Activated CD4-positive, alpha-beta memory T cell treated with anti-CD3 and anti-CD28 coated beads for 36 hours (primary cell): ENCODE data around the gene CCNDBP1. TPM values are rescaled to one million over a fixed set of nuclear protein-coding genes. Genes with fewer than 3 reads are reported as not detected.

Experiments
- CTCF ChIA-PET: fragments of 350-600 bp; sonication (Branson Sonifier 250); formaldehyde crosslinking; loops from one replicate; lab custom pipeline; 2021; ENCODE audit warnings: antibody characterized with exemption, inconsistent platforms; lab: Charles Lee
- POLR2A ChIA-PET: fragments of 350-600 bp; sonication (Branson Sonifier 250); formaldehyde crosslinking; loops from one replicate; lab custom pipeline; 2021; ENCODE audit warnings: antibody characterized with exemption; lab: Charles Lee
- DNase-seq: peaks from one replicate; pipeline ENCODE4 v3.0.0-alpha.2; 2020
- H3K27ac Mint-ChIP-seq: one replicate; pipeline ENCODE4 v1.8.0; 2021; ENCODE audit warnings: mixed read lengths
- H3K27me3 Mint-ChIP-seq: one replicate; pipeline ENCODE4 v1.8.0; 2021; ENCODE audit warnings: mixed read lengths
- H3K36me3 Mint-ChIP-seq: one replicate; pipeline ENCODE4 v1.8.0; 2021; ENCODE audit warnings: mixed read lengths
- H3K4me1 Mint-ChIP-seq: one replicate; pipeline ENCODE4 v1.8.0; 2021; ENCODE audit warnings: low read depth, mixed read lengths
- H3K4me3 Mint-ChIP-seq: one replicate; pipeline ENCODE4 v1.8.0; 2021; ENCODE audit warnings: mild to moderate bottlenecking, mixed read lengths
- H3K9me3 Mint-ChIP-seq: one replicate; pipeline ENCODE4 v1.8.0; 2021; ENCODE audit warnings: mixed read lengths
- intact Hi-C: fragments of 100-400 bp; cut with micrococcal nuclease; formaldehyde crosslinking; loops from one replicate; pipeline ENCODE4 v1.15.1; 2023
- total RNA-seq, 2 experiments: library from RNA; stranded (reverse); gene quantifications; one replicate each; pipeline ENCODE4 v1.2.3, GENCODE V29; 2021

CCNDBP1 gene
- total RNA-seq, 2 experiments from 2014 or later: 79.5 to 80.6 TPM

- no peak overlapping the region for H3K27ac Mint-ChIP-seq
- ChIA-PET CTCF (interaction anchor here (1.6 kb wide), 1 partner anchor 15 kb away, joined by 4 read pairs; no protein-coding TSS in a partner anchor), POLR2A (no interaction called here)
- no peaks in the 10 kb centered on the region for H3K9me3 Mint-ChIP-seq
- DNase-seq: no peak
- H3K4me3 Mint-ChIP-seq: no peak overlapping the region
- no peaks in the 10 kb centered on the region for H3K4me1 Mint-ChIP-seq
- no peaks in the 10 kb centered on the region for H3K36me3 Mint-ChIP-seq
- intact Hi-C loops: no loop called here
- H3K27me3 Mint-ChIP-seq: peaks cover 1% of the 10 kb centered on the region
Measured at GRCh38 chr15:43210172-43210745, 25.1 kb downstream of the CCNDBP1 start.

GRCh38 chr15:43210807-43211206, 25.6 kb downstream of the CCNDBP1 start:
- CTCF ChIA-PET: interaction anchor here (1.6 kb wide), 1 partner anchor 15 kb away, joined by 4 read pairs; no protein-coding TSS in a partner anchor
- Mint-ChIP-seq H3K4me1 (no peaks in the 10 kb centered on the region), H3K27me3 (peaks cover 1% of the 10 kb centered on the region), H3K36me3 (no peaks in the 10 kb centered on the region), H3K4me3 (no peak overlapping the region), H3K27ac (no peak overlapping the region), H3K9me3 (no peaks in the 10 kb centered on the region)
- POLR2A ChIA-PET: no interaction called here
- no peak for DNase-seq
- intact Hi-C loops: no loop called here

DNA sequence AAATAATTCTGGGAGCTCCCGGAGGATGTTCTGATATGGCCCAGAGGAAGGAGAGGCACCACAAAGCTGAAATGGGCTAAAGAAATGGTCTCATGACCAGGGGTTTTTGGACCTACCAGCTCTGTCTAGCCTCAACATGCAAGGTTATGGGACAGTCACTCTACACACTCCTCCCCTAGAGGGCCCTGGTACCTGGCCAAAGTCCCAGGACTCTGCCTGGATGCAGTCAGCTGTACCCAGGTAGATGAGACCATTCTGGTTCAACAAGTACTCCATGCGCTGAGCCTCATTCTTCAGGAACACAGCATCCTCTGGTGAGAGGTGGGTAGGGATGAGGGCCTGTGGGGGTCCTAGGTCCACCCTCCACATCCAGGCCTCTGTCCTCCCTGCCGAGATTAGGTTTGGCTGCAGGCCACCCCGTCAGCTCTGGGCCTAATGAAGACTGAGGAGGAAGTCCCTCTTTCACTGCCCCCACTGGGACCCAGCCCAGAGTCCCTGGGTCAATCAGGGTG, 26.1 kb downstream of the CCNDBP1 start:
- Mint-ChIP-seq H3K36me3 (no peaks in the 10 kb centered on the region), H3K27ac (no peak overlapping the region), H3K9me3 (no peaks in the 10 kb centered on the region), H3K27me3 (peaks cover 1% of the 10 kb centered on the region), H3K4me3 (no peak overlapping the region), H3K4me1 (no peaks in the 10 kb centered on the region)
- DNase-seq: no peak
- ChIA-PET CTCF (interaction anchor here (1.2 to 3.6 kb wide), 3 partner anchors 7 to 74 kb away, joined by 3 to 13 read pairs (median 4); no protein-coding TSS in a partner anchor), POLR2A (no interaction called here)
- intact Hi-C loops: no loop called here

- peaks cover 2% of the 10 kb centered on the region for H3K9me3 Mint-ChIP-seq
- H3K4me1 Mint-ChIP-seq: no peaks in the 10 kb centered on the region
Measured at GRCh38 chr15:43212299-43212698, 27.1 kb downstream of the CCNDBP1 start.

GRCh38 chr15:43212951-43213350, 27.7 kb downstream of the CCNDBP1 start:
- DNase-seq: no peak
- CTCF ChIA-PET: interaction anchor here (1.7 to 3.6 kb wide), 3 partner anchors 9 to 73 kb away, joined by 5 to 13 read pairs (median 8); no protein-coding TSS in a partner anchor
- H3K36me3 Mint-ChIP-seq: no peaks in the 10 kb centered on the region
- H3K27ac Mint-ChIP-seq: no peak overlapping the region
- H3K9me3 Mint-ChIP-seq: peaks cover 3% of the 10 kb centered on the region
- POLR2A ChIA-PET: no interaction called here
- H3K4me1 Mint-ChIP-seq: no peaks in the 10 kb centered on the region
- peaks cover 1% of the 10 kb centered on the region for H3K27me3 Mint-ChIP-seq
- intact Hi-C loops: no loop called here
- no peak overlapping the region for H3K4me3 Mint-ChIP-seq

More at GRCh38 chr15:43212299-43212698, 27.1 kb downstream of the CCNDBP1 start:
- Mint-ChIP-seq H3K27me3 (peaks cover 1% of the 10 kb centered on the region), H3K36me3 (no peaks in the 10 kb centered on the region), H3K4me3 (no peak overlapping the region), H3K27ac (no peak overlapping the region)
- ChIA-PET CTCF (interaction anchor here (1.2 to 3.6 kb wide), 3 partner anchors 8 to 73 kb away, joined by 3 to 13 read pairs (median 5); no protein-coding TSS in a partner anchor), POLR2A (no interaction called here)
- intact Hi-C loops: no loop called here
- no peak for DNase-seq

DNA sequence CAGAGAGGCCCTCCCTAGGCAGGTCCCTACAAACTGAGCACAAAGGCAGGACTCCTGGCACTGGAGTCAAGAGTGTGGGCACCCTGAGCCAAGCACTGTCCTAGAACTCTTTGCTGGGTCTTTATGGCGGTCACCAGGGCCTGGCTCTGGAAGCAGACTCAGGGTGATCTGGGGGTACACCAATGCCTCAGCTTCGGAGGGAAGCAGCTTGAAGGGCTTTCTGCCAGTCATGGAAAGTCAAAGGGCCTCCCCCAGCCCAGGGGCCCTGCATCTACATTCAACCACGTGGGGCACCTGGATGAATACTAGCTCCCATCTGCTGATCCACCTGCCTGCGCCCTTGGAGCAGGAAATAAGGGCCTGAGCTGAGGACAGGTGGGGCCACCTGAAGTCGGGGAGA, 28.3 kb downstream of the CCNDBP1 start:
- Mint-ChIP-seq H3K36me3 (no peaks in the 10 kb centered on the region), H3K4me3 (no peak overlapping the region), H3K27ac (no peak overlapping the region), H3K27me3 (no peaks in the 10 kb centered on the region), H3K4me1 (no peaks in the 10 kb centered on the region), H3K9me3 (peaks cover 3% of the 10 kb centered on the region)
- intact Hi-C loops: no loop called here
- CTCF ChIA-PET: interaction anchor here (1.7 to 4.0 kb wide), 4 partner anchors 10 to 73 kb away, joined by 5 to 23 read pairs (median 10); no protein-coding TSS in a partner anchor
- POLR2A ChIA-PET: no interaction called here
- no peak for DNase-seq

DNA sequence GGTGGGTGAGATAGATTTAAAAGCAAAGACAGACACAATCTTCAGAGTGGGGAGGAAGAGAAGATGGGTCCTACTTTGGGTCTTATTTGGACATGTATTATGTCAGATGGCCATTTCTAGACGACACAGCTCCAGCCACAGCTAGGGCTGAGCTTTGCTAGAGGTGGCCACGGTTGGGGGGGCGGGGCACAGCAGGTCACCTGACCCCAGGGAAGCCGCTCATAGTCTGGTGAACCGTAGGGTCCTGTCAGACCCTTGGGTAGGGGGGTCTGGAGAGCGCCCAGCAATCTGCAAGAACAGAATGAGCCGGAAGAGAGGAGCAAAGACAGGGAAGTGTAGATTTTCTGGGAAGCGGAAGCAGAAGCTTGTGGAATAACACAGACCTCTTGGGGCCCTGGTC, 29.0 kb downstream of the CCNDBP1 start:
- no peaks in the 10 kb centered on the region for H3K36me3 Mint-ChIP-seq
- POLR2A ChIA-PET: no interaction called here
- no peaks in the 10 kb centered on the region for H3K4me1 Mint-ChIP-seq
- intact Hi-C loops: no loop called here
- no peak for DNase-seq
- no peaks in the 10 kb centered on the region for H3K27me3 Mint-ChIP-seq
- CTCF ChIA-PET: interaction anchor here (2.2 to 4.0 kb wide), 3 partner anchors 10 to 72 kb away, joined by 8 to 23 read pairs (median 13); no protein-coding TSS in a partner anchor
- H3K27ac Mint-ChIP-seq: no peak overlapping the region
- H3K4me3 Mint-ChIP-seq: no peak overlapping the region
- H3K9me3 Mint-ChIP-seq: peaks cover 3% of the 10 kb centered on the region

GRCh38 chr15:43214592-43215295, 29.5 kb downstream of the CCNDBP1 start:
- no peaks in the 10 kb centered on the region for H3K4me1 Mint-ChIP-seq
- H3K36me3 Mint-ChIP-seq: no peaks in the 10 kb centered on the region
- H3K4me3 Mint-ChIP-seq: no peak overlapping the region
- H3K27me3 Mint-ChIP-seq: no peaks in the 10 kb centered on the region
- ChIA-PET POLR2A (no interaction called here), CTCF (interaction anchor here (2.2 to 4.0 kb wide), 3 partner anchors 10 to 71 kb away, joined by 8 to 23 read pairs (median 13); no protein-coding TSS in a partner anchor)
- intact Hi-C loops: no loop called here
- DNase-seq: no peak
- no peak overlapping the region for H3K27ac Mint-ChIP-seq
- H3K9me3 Mint-ChIP-seq: peaks cover 3% of the 10 kb centered on the region

DNA sequence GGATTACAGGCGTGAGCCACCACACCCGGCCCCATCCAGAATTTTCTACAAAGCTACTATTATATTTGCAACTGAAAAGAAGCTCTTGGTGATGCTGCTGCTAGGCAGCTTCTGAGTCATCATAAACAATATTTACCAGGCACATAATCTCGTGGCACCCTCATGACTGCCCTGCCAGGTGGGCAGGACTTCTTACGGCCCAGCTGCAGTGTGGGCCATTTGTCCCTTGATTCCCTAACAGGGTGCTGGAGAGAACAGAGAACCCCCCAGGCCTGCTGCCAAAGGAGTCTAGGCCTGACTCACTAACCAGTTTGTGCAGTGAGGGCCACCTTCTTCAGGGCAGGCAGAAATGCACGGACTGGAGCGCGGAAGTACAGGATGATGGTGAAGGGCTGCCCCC, 30.8 kb downstream of the CCNDBP1 start:
- H3K27ac Mint-ChIP-seq: no peak overlapping the region
- H3K9me3 Mint-ChIP-seq: peaks cover 3% of the 10 kb centered on the region
- no peak for DNase-seq
- no peaks in the 10 kb centered on the region for H3K4me1 Mint-ChIP-seq
- peaks cover 4% of the 10 kb centered on the region for H3K27me3 Mint-ChIP-seq
- intact Hi-C loops: no loop called here
- H3K4me3 Mint-ChIP-seq: no peak overlapping the region
- POLR2A ChIA-PET: no interaction called here
- H3K36me3 Mint-ChIP-seq: no peaks in the 10 kb centered on the region
- CTCF ChIA-PET: interaction anchor here (1.0 to 4.0 kb wide), 2 partner anchors 9 to 12 kb away, joined by 3 to 23 read pairs; no protein-coding TSS in a partner anchor

GRCh38 chr15:43218908-43219706, 33.9 kb downstream of the CCNDBP1 start:
- Mint-ChIP-seq H3K9me3 (peaks cover 3% of the 10 kb centered on the region), H3K36me3 (no peaks in the 10 kb centered on the region), H3K27me3 (peaks cover 4% of the 10 kb centered on the region), H3K4me3 (no peak overlapping the region), H3K4me1 (no peaks in the 10 kb centered on the region), H3K27ac (no peak overlapping the region)
- ChIA-PET CTCF (interaction anchor here (1.2 to 2.4 kb wide), 2 partner anchors 15 to 66 kb away, joined by 5 to 7 read pairs; no protein-coding TSS in a partner anchor), POLR2A (no interaction called here)
- intact Hi-C loops: no loop called here
- peak; percentile 13 for DNase-seq
